ENCODE measurements around the gene GTPBP6. TPM values are rescaled to one million over a fixed set of nuclear protein-coding genes. Genes with fewer than 3 reads are reported as not detected.

GTPBP6 gene
- total and polyA plus RNA-seq, 2 donors (not counting 3 experiments of a cell fraction or from before 2014, with no cell fraction given) = 39.1 to 63.5 TPM

DNA sequence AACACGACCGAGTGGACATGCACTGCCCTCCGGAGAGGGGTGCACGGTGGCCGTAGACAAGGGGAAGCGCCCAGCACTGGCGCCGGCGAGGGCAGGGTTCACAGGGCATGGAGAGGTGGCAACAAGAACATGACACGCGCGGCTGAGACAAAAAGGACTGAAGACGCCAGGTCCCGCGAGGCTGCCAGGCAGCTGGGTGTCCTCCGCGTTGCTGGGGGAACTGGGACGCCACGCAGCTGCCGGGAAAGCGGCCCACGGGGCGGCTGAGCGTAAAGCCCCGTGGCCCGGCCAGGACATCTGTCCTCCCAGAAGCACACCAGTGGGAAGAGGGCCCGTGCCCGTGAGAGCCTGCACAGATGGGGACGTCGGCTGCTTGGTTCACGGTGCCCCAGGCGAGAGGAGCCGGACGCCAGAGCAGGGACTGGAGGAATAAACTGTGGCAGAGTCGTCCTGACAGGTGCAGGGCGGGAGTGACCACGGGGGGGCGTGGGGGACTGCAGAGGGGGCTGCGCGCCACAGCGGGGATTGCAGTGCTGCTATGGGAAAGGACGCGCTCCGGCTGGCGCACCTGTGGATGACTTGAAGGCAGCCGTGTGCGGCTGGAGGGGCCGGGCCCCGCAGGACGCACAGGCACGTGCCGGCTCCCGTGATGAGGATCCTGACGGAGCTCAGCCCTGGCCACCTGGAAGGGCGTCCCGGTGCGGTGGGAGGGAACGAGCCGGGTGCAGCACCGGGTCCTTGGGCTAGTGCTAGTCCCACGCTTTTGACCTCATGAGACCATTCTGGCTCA is 32.1 kb upstream of the GTPBP6 start:
- no peaks in the 10 kb centered on the region for H3K9me3 ChIP-seq (replicated peaks; ENCODE audit: control insufficient read depth, insufficient read depth, low read length)
- TF ChIP-seq MYC (IDR thresholded peaks at IDR 0.05; ENCODE audit: low read depth, low read length) = no peak
- BruUV-seq (replicated peaks) = no TSS peak
- H3K27me3 ChIP-seq (ENCODE audit: control insufficient read depth in 2 of 2, insufficient read depth in 2 of 2, low read length in 2 of 2) = no peaks in the 10 kb centered on the region
- no peaks in the 10 kb centered on the region for H3K79me2 ChIP-seq (ENCODE audit: control insufficient read depth, insufficient read depth, low read length)
- no peak overlapping the region for H3K4me3 ChIP-seq (replicated peaks in 1 of 3; ENCODE audit: insufficient read depth in 1 of 3, low read depth in 1 of 3, low read length in 3 of 3)
- no peak overlapping the region for H3K27ac ChIP-seq (ENCODE audit: insufficient read depth, low read depth, low read length)
- no peaks in the 10 kb centered on the region for H3K36me3 ChIP-seq (ENCODE audit: control insufficient read depth in 2 of 2, extremely low read depth in 1 of 2, insufficient read depth in 2 of 2, low read length in 2 of 2)
- H3K9ac ChIP-seq (replicated peaks; ENCODE audit: extremely low read depth, insufficient read depth, low read length) = no peak overlapping the region
- no peak overlapping the region for H2AFZ ChIP-seq (ENCODE audit: low read depth, low read length)
- no peak overlapping the region for H3K4me2 ChIP-seq (ENCODE audit: insufficient read depth, low read length)
- H4K20me1 ChIP-seq (replicated peaks; ENCODE audit: control insufficient read depth, extremely low read depth, insufficient read depth, low read length) = no peaks in the 10 kb centered on the region
- peaks cover 9% of the 10 kb centered on the region for H3K4me1 ChIP-seq (ENCODE audit: control insufficient read depth, extremely low read depth, insufficient read depth, low read length)
- DNase-seq (ENCODE audit: low read depth, low spot score) (no peak), FAIRE-seq (no peak)
- CTCF ChIA-PET = no interaction called here
- intact Hi-C loops (cut with micrococcal nuclease) = no loop called here
- POLR2A ChIA-PET = no interaction called here
- dilution Hi-C loops (cut with MboI; ENCODE audit: extremely low pct_ligation_motif_present, low sequenced_read_pairs) = no loop called here
- no peaks in the 10 kb centered on the region for H3K9me1 ChIP-seq (replicated peaks; ENCODE audit: control insufficient read depth, extremely low read depth, insufficient read depth, low read length)

- FAIRE-seq (no peak), DNase-seq (ENCODE audit: low read depth, low spot score) (no peak)
- dilution Hi-C loops (cut with MboI; ENCODE audit: extremely low pct_ligation_motif_present, low sequenced_read_pairs) = no loop called here
- intact Hi-C loops (cut with micrococcal nuclease) = no loop called here
- TF ChIP-seq MYC (IDR thresholded peaks at IDR 0.05; ENCODE audit: low read depth, low read length) (no peak), CTCF (IDR thresholded peaks at IDR 0.05; ENCODE audit: extremely low read depth in 1 of 2, insufficient read depth in 1 of 2, low read depth in 1 of 2, low read length in 2 of 2) (no peak), POLR2AphosphoS5 (IDR thresholded peaks at IDR 0.05; ENCODE audit: insufficient read depth, low read depth, low read length) (no peak)
- ChIA-PET POLR2A (no interaction called here), CTCF (no interaction called here)
- Histone ChIP-seq H3K9me1 (replicated peaks; ENCODE audit: control insufficient read depth, extremely low read depth, insufficient read depth, low read length) (no peaks in the 10 kb centered on the region), H3K9ac (replicated peaks; ENCODE audit: extremely low read depth, insufficient read depth, low read length) (no peak overlapping the region), H3K4me2 (ENCODE audit: insufficient read depth, low read length) (no peak overlapping the region), H3K9me3 (replicated peaks; ENCODE audit: control insufficient read depth, insufficient read depth, low read length) (no peaks in the 10 kb centered on the region), H3K36me3 (ENCODE audit: control insufficient read depth in 2 of 2, extremely low read depth in 1 of 2, insufficient read depth in 2 of 2, low read length in 2 of 2) (no peaks in the 10 kb centered on the region), H3K79me2 (ENCODE audit: control insufficient read depth, insufficient read depth, low read length) (no peaks in the 10 kb centered on the region), H3K27me3 (ENCODE audit: control insufficient read depth in 2 of 2, insufficient read depth in 2 of 2, low read length in 2 of 2) (no peaks in the 10 kb centered on the region), H3K4me1 (ENCODE audit: control insufficient read depth, extremely low read depth, insufficient read depth, low read length) (peaks cover 9% of the 10 kb centered on the region), H4K20me1 (replicated peaks; ENCODE audit: control insufficient read depth, extremely low read depth, insufficient read depth, low read length) (no peaks in the 10 kb centered on the region), H3K4me3 (replicated peaks in 1 of 3; ENCODE audit: insufficient read depth in 1 of 3, low read depth in 1 of 3, low read length in 3 of 3) (no peak overlapping the region), H3K27ac (ENCODE audit: insufficient read depth, low read depth, low read length) (no peak overlapping the region), H2AFZ (ENCODE audit: low read depth, low read length) (no peak overlapping the region)
- BruUV-seq (replicated peaks) = no TSS peak
Measured at GRCh38 chrX:350148-350533, 31.5 kb upstream of the GTPBP6 start.
